Limb (tissue), 2 donors: ENCODE measurements around the gene SLC9C2.
"Not testable (repeated sequence)": the region's sequence is repeated elsewhere in the genome, so short reads cannot be mapped to it uniquely, and the experiment has no call there.

Experiments used
- DNase-seq, 2 donors: peaks; one replicate each; pipeline ENCODE4 v3.0.0-alpha.2; 2016; ENCODE audit errors: extremely low spot score in 2 of 2

SLC9C2 gene

DNA sequence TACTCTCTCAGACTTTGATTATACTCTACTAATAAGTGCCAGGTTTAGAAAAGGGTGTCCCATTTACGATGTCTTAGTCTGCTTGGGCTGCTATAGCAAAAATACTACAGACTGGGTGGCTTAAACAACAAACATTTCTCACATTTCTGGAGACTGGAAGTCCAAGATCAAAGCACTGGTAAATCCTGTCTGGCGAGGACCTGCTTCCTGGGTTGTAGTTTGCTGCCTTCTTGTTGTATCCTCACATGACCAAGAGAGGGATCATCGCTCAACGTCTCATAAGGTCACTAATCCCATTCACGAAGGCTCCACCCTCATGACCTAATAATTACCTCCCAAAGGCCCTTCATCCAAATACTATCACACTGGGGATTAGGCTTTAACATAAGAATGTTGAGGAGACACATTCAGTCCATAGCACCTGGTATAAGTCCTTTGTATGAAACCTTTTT is 113.7 kb downstream of the SLC9C2 start:
- no peak for DNase-seq

DNA sequence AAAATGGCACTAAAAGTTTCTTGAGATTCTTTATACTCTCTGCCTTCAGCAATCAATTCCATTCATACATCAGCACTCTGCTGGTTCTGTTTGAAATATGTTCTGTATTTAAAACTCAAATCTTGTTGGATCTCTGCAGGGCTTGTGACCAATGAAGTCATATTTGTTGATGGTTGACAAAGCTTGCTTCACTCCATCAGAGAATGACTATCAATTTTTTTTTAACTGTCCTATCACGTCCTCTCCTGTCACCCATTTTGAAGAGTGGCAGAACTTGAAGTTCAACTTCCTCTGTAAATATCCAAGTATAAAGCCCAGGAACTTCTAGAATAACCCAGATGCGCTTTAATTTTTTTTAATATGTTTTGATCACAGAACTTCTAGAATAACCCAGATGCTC is 114.9 kb downstream of the SLC9C2 start:
- no peak for DNase-seq

DNA sequence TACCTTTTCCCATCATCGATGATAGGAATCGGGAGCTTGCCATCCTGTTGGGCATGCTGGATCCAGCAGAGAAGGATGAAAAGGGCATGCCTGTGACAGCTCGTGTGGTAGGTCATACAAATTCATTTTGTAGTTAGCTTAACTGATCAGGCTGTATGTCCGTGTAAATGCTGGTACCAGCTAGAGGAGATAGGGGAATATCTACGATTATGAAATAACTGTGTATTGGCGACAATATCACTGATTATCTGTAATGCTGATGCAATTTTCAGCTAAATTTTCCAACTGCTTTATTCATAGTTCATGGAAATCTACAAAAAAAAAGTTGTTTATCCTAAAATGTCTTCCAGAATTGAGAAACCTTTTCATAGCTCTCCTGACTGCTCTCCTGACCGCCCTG is 117.5 kb downstream of the SLC9C2 start:
- no peak for DNase-seq

DNA sequence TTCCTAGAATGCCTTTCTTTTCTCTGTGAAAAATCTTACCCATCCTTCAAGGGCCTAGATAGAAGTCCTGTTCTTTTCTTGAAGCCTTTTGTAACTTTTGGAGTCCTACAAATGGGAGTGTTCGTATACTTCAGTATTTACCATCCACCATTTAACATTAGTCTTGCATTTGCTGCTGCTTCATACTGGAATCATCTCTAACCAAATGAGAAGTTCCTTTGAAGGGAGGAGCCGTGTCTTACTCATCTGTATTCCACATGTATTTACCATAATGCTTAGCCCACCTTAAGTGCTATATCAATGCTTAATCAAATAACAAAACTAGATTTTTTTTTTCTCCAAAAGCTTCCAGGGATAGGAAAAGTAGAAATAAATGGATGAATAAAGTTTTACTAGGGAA is 118.6 kb downstream of the SLC9C2 start:
- DNase-seq: no peak

DNA sequence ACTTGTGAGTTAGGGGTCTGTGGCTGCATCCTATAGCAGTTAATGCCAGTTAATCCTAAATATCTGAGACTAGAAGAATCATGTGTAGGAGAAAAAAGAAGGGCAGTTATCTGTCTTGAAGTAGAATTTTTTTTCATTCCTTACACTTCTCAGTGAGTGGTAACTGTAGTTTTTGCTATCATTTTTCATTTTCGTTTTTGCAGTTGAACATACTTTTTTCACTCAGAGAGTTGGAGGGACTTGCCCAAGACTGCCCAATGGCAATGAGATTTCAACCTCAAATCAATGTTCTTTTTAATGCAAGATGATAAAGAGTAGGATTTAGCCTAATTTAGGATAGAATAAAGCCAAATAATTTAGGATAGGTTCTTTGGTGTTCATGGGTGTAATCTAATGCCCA is 120.2 kb downstream of the SLC9C2 start:
- no peak for DNase-seq

DNA sequence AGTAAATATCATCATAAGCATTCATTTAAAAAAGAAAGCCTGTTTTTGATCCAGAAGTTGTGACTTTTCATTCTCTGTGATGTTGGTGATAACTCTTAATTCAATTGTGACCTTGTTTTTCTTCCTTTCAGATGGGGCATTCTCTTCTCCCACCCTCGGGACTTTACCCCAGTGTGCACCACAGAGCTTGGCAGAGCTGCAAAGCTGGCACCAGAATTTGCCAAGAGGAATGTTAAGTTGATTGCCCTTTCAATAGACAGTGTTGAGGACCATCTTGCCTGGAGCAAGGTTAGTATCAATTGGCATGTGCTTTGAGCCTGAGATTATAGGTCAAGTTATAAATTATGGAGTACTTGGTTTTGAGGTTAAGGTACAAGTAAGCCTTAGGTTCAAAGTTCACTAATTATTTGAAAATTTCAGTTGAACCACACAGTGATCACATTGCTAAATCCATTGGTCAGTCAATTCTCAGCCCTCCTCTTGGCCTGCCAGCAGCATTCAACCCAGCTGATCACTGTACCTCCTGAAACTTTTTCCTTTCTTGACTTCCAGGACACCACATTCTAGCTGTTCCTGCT is 121.6 kb downstream of the SLC9C2 start:
- DNase-seq: no peak

DNA sequence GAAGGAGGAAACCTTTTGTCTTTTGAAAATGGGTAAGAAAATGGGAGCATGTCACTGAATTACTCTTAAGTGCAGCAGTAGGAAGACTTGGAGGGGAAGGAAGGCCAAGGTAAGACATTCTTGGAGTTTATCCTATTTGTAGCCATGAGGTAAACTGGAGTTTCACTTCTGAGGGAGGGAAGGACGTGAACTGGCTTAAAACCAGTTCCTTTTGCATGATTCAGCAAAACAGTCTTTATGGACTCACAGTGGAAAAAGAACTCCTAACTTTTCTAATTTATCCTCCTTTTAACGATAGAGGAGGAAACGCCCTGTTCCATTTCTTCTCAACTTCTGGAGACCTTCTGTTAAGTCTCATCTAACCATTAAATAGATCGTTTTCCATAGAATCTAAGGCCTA is 123.2 kb downstream of the SLC9C2 start:
- DNase-seq: no peak

DNA sequence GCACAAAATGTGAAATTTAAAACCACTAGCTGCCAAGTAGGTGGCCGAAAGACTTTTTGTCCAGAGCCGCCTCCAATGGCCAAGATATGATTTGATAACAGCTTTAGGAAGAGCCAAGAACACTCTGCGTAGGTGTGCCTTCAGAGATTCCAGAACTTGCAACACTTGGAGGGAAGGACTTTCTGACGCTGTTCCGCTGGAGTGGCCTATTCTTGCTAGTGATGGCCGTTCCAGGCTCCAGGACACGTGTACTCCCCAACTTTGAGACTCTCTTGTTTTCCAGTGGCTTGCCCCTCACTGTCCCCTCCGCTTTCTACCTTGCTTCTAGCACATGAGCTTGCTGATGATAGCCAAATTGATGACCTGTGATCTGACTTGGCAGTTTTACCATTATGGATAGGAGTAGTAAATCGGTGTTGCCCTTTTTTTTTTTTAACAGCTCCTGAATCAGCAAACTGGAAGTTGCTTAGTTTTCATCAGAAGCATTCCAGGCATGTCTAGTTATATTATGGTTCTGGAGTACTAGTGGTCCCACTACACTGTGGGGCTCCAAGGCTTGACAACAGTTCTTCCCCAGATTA is 124.7 kb downstream of the SLC9C2 start:
- peak; percentile 25 to 59 for DNase-seq

DNA sequence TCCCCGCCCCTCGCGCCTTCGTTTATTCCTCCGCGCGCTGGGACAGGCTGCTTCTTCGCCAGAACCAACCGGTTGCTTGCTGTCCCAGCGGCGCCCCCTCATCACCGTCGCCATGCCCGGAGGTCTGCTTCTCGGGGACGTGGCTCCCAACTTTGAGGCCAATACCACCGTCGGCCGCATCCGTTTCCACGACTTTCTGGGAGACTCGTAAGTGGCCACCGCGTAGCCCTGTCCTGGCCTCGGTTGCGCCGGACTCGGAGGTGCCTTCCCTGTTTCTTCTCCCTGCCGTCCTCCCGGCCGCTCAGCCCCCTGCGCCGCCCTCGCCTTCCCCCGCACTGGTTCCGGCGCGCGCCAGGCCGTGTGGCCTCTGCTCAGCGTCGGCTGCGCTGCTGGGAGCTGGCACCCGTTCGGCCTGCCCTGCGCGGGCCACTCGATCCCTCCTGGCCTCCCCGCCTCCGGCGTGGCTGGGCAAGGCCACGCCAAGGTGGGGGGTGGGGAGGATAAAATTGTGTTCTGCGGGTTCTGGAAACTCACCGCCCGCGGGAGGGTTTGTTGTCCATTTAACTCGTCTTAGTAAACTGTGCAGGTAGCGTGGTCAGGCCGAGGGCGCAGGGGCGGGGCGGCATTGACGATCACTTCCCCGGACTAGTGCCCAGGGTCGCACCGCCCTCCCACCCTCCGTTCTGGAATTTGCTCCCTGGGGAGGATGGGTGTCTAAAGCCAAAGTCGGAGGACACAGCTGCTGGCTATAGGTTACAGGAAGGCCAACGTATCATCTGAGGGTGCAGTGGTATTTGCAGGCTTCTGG is 125.4 kb downstream of the SLC9C2 start, which contains the start of gene PRDX6:
TSS of gene PRDX6 (plus strand) at position 50 of the 808 bp plus-strand sequence. CDS start at position 113, 63 bp downstream.
- DNase-seq: peak in 1 of 2 donors; percentile 82

DNA sequence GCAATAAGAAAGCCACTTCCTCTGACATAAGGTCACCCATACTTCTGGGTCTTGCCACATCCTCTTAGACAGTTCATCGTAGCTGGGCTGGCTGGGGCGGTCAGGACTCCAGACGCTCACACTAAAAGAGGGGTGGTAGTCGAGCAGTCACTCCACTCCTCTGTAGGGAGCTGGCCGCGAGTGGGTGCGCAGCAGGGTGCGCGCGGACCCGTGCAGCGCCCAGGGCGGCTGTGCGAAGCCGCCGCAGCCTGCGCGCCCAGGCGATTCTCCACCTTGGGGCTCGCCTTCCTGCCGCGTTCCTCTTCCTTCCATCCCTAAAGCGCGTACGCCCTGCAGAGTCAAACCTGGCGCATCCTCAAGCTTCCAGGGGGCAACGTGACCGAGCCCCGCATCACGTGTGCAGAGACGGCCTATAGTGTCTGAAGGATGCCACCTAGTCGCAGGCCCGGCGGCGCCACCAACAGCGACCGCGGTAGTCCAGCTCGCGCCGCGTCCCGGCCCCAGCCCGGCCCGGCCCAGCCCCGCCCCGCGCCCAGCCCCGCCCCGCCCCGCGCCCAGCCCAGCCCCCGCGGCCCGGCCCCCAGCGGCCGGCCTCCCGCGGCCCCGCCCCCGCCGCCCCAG is 126.1 kb downstream of the SLC9C2 start:
- peak; percentile 87 to 91 for DNase-seq

DNA sequence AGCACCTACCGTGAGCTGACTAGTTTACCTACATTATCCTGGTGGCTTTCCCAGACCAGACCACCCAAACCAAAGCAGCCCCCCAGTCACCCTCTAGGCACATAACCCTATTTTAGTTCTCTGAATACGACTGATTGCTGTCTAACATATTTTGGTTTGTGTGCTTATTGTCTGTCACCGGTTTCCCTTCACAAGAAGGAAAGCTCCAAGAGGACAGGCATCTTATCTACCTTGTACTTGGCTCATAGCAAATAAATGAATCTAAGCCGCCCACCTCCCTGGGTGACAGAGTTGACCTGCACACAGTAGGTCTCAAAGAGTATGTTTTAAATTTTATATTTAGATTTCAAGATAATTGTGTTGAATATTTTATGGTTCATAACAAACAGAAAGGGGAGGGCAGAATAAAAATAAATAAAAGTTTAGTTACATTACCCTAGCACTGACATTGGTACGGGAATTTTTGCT is 126.6 kb downstream of the SLC9C2 start:
- DNase-seq: no peak

DNA sequence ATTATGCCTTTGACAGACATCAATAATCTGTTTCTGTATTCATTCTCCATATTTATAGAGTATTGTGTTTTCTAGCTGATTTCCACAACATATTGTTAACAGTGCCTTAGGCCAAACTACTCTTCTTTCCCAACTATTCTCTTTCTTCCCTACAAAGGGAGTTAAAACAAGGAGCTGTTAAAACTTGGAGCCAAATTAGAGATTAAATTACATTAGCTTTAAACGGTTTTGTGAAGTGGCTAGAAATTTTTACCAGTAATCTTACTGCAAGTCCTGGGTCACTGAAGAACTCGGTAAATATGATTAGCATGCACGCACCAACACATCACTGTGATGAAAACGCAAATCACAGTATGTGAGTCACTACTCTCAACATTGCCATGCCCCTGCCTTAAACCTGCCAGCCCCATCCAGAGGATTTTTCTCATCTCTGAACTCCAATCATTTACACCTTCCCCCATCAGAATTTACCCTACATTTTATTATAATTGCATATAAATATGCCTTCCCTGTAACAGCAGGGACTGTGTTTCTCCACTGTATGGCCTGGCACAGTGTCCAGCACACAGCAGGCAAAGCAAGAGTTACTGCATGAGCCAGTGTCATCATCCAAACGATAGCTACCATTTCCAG is 127.2 kb downstream of the SLC9C2 start:
- DNase-seq: no peak

DNA sequence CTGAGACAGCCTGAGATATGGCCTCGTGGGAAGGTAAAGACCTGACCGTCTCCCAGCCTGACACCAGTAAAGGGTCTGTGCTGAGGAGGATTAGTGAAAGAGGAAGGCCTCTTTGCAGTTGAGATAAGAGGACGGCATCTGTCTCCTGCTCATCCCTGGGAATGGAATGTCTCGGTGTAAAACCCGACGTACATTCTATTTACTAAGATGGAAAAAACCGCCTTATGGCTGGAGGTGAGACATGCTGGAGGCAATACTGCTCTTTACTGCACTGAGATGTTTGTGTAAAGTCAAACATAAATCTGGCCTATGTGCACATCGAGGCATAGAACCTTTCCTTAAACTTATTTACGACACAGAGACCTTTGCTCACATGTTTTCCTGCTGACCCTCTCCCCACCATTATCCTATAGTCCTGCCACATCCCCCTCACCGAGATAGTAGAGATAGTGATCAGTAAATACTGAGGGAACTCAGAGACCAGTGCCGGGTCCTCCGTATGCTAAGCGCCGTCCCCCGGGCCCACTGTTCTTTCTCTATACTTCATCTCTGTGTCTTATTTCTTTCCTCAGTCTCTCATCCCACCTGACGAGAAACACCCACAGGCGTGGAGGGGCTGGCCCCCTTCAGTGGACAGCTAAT is 128.0 kb downstream of the SLC9C2 start:
- not testable (repeated sequence) for DNase-seq

DNA sequence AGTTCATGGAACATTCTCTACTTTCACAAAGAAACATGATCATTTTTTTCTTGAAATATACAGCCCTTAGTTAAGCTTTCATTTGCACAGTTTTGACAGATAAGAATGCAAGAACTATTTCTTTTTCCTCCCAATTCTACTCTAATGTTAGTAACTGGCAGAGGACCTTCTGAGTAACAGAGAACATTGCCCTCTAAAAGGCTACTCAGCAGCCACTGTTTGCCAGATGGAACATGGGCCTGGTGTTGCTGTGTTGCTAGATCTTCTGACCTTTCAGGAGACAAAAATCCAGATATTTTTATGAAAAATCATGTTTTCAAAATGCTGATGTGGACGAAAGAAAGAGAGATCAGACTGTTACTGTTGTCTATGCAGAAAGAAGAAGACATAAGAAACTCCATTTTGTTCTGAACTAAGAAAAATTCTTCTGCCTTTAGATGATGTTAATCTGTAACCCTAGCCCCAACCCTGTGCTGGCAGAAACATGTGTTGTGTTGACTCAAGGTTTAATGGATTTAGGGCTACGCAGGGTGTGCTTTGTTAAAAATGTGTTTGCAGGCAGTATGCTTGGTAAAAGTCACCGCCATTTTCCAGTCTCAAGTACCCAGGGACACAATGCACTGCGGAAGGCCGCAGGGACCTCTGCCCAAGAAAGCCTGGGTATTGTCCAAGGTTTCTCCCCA is 128.6 kb downstream of the SLC9C2 start:
- no peak for DNase-seq

DNA sequence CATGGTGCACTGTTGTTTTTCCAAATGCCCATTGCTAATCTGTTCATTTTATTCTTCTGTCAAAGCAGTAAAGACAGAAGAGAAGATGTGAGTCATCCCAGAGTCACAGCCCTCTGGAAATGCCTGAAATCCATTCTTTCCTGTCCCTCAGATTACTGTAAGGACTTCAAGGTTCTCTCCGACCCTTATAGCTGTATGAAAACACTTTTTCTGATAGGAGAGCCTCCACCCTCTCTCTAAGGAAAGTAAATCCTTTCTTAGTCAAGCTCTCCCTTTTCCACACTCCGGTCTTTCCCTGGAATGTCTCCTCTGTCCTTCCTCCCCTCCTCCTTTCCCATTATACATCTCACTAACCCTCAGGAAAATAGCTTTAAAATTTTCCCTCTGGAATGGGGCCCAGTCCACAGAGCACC is 129.3 kb downstream of the SLC9C2 start:
- no peak for DNase-seq

DNA sequence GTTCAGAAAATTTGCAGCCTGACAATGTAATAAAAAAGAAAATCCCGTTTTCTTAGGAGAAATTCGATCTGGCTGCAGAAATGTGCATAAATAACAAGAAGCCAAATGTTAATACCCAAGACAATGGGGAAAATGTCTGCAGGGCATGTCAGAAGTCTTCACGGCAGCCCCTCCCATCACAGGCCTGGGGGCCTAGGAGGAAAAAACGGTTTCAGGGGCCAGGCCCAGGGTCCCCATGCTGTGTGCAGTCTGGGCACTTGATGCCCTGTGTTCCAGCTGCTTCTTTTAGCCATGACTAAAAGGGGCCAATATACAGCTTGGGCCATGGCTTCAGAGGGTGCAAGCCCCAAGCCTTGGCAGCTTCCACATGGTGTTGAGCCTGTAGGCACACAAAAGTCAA is 132.3 kb downstream of the SLC9C2 start:
- no peak for DNase-seq

DNA sequence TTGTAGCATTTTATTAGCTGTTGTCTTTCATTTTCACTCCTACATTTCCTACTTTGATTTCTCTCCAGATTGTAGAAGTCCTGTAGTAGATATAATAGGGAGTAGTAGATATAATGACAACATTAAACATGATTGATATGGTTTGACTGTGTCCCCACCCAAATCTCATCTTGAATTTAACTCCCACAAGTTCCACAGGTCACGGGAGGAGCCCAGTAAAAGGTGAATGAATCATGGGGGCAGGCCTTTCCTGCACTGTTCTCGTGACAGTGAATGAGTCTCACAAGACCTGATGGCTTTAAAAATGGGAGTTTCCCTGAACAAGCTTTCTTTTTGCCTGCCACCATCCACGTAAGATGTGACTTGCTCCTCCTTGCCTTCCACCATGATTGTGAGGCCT is 133.2 kb downstream of the SLC9C2 start:
- no peak for DNase-seq

DNA sequence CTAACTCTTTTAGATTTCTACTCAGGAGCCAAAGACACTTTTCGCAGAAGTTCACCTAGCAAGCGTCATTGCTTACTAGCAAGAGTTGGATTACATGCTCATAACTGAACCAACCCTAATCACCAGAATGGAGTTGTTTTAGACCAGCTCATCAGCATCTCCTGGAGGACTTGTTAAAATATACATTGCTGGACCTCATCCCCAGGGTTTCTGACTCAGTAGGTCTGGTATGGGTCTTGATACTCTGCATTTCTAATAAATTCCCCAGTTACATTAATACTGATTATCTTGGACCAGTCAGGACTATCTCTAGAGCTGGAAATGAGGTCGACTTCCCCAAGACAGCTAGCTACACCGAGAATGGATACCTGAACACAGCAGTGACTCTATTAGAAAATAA is 135.4 kb downstream of the SLC9C2 start:
- DNase-seq: no peak

DNA sequence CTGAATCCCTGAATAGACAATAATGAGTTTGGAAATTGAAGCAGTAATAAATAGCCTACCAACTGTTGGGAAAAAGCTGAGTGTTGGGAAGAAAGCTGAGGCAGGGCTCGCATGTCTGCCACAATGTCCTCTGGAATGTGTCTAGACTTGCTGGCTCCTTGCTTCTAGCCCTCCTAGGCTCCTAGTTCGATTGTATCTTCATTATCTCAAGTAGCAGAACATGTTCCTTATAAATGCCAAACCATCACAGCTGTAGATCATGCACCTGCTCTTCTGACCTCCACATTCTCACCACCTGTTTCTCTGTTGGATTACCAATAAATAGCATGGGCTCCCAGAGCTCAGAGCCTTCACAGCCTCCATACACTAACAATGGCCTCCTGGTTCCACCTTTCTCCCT is 138.7 kb downstream of the SLC9C2 start:
- DNase-seq: not testable (repeated sequence)

DNA sequence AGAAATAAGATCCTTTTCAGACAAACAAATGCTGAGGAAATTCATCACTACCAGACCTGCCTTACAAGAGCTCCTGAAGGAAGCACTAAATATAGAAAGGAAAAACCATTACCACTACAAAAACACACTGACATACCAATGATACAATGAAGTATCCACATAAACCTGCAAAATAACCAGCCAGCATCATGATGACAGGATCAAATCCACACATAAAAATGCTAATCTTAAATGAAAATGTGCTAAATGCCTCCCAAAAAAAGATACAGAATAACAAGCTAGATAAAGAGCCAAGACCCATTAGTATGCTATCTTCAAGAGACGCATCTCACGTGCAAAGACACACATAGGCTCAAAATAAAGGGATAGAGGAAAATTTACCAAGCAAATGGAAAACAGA is 140.2 kb downstream of the SLC9C2 start:
- not testable (repeated sequence) for DNase-seq

DNA sequence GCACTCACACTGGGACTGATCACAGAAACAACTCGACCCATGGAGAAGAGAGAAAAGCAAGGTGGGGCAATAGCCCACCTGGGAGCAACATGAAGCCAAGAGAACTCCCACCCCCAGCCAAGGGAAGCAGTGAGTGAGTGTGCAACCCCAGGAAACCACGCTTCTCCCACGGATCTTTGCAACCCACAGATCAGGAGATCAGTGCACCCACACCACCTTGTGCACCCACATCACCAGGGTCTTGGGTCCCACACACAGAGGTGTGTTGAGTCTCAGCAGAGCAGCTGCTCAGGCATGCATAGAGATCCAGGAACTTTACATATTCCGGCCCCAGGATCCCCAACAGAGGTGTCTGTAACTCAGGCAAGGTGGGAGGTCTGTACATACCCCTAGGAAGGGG is 143.0 kb downstream of the SLC9C2 start:
- no peak for DNase-seq
